PC-3 (cell line): ENCODE data around the gene VSTM2B.

Experiments used
- EZH2 ChIP-seq: fragments of 300-600 bp; sonication (generic); IDR thresholded peaks from one replicate; pipeline ENCODE4 v1.6.1; 2017; ENCODE audit warnings: antibody characterized with exemption, mild to moderate bottlenecking, low read length; ENCODE audit not compliant: unreplicated experiment
- EZH2phosphoT487 ChIP-seq: fragments of 300-600 bp; sonication (generic); IDR thresholded peaks from 2 replicates; pipeline ENCODE4 v1.6.1; 2018; ENCODE audit warnings: mild to moderate bottlenecking, antibody characterized with exemption, low read length, borderline replicate concordance
- TF ChIP-seq, protein P1 (sequence below): fragments of 300-600 bp; sonication (generic); conservative IDR thresholded peaks from 2 replicates; pipeline ENCODE4 v1.5.1; 2017; ENCODE audit warnings: antibody characterized with exemption, low read depth, mild to moderate bottlenecking, low read length

DNA sequence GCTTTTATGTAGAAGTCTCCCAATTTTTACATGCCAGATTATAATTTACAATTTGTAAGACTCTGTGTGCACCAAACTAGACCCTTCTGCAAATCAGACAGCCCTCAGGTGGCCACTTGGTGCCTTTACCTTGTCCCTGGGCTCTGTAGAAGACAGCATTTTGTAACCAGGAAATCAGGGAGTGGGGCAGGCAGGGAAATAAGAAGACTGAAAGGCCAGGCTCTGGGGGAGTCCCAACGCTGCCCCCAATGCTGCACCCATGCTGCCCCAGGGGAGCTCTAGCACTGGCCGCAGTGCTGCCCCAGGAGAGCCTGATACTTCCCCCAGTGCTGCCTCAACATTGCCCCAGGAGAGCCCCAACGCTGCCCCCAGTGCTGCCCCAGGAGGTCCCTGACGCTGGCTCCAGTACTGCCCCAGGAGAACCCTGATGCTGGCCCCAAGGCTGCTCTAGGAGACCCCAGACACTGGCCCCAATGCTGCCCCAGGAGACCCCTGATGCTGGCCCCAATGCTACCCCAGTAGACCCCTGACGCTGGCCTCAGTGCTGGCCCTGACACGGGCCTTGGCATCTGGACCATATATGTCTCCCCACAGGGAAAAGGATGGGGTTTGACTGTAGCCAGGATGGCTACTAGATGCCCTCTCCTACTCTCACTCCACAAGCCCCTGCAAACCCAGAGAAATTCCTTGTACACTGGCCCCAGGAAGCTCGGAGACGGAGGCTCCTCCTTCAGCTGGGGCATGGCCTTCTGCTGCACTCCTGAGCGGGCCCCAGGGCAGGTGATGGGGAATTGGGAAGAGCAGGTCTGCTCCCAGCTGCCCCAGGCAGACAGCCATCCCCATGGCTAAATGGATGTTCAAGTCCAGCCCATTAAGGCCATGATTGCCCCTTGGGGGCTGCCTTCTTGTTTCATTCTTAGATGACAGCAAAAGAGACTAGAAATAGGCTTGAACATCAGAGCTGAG is 23.6 kb downstream of the VSTM2B start:
- TF ChIP-seq, protein P1, sequence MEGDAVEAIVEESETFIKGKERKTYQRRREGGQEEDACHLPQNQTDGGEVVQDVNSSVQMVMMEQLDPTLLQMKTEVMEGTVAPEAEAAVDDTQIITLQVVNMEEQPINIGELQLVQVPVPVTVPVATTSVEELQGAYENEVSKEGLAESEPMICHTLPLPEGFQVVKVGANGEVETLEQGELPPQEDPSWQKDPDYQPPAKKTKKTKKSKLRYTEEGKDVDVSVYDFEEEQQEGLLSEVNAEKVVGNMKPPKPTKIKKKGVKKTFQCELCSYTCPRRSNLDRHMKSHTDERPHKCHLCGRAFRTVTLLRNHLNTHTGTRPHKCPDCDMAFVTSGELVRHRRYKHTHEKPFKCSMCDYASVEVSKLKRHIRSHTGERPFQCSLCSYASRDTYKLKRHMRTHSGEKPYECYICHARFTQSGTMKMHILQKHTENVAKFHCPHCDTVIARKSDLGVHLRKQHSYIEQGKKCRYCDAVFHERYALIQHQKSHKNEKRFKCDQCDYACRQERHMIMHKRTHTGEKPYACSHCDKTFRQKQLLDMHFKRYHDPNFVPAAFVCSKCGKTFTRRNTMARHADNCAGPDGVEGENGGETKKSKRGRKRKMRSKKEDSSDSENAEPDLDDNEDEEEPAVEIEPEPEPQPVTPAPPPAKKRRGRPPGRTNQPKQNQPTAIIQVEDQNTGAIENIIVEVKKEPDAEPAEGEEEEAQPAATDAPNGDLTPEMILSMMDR: no peak
- TF ChIP-seq EZH2phosphoT487 (no peak), EZH2 (no peak)
